GM21367 (cell line): Measurements from ENCODE around the gene GIPC3.

Experiments
- ATAC-seq: cut with Tn5 transposase; IDR thresholded peaks from one replicate; pipeline ENCODE4 v1.9.1; 2021; ENCODE audit not compliant: unreplicated experiment

Gene GIPC3, protein sequence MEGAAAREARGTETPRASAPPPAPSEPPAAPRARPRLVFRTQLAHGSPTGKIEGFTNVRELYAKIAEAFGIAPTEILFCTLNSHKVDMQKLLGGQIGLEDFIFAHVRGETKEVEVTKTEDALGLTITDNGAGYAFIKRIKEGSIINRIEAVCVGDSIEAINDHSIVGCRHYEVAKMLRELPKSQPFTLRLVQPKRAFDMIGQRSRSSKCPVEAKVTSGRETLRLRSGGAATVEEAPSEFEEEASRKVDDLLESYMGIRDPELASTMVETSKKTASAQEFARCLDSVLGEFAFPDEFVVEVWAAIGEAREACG

GRCh38 chr19:3585301-3586126 is at the start of gene GIPC3:
GIPC3 (plus strand) TSS chr19:3585478; CDS start chr19:3585598, 120 bp downstream.
- ATAC-seq, result no peak

GRCh38 chr19:3535563-3535965 is 49.7 kb upstream of the GIPC3 start:
- no peak for ATAC-seq

GRCh38 chr19:3535981-3536380 is 49.3 kb upstream of the GIPC3 start:
- ATAC-seq, result no peak

DNA sequence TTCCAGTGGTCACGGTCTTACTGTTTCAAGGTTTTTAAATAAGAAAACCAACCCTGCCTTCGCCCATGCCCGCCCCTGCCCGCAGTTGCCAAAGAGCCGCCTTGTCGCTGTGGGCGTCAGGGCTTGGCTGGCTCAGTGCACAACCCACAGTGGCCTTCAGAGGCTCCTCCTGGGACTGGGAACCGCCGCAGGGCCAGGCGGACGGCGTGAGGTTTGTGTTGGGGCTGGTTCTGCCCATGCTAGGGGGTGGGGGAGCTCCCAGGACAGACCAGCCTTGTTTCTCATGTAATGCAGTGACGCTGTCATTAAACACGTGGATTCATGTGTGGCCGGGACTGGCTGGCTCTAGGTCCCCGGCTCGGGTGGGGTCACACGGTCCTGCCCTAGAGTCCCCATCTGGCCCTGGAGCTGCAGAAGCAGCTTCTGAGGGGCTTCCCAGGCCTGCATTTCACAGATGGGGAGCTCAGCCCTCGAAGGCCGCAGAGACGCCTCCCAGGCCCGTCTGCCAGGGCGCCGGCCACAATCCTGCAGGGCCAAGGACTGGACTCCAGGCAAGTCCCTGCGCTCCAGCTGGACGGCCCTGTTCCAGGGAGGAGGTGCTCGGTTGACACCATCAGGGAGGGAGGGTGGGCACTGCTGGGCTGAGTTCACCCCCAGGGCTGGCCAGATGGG is 48.7 kb upstream of the GIPC3 start:
- ATAC-seq, result no peak

- no peak for ATAC-seq
Measured at GRCh38 chr19:3537101-3537437, 48.2 kb upstream of the GIPC3 start.

- no peak for ATAC-seq
Measured at GRCh38 chr19:3537438-3538240, 47.6 kb upstream of the GIPC3 start.

- ATAC-seq, result no peak
Measured at GRCh38 chr19:3538258-3538929, 46.9 kb upstream of the GIPC3 start.

GRCh38 chr19:3538965-3539755 is 46.1 kb upstream of the GIPC3 start, which contains the start of gene TEKTIP1:
TEKTIP1 (plus strand) TSS chr19:3539174; CDS start chr19:3539178, 4 bp downstream.
- no peak for ATAC-seq

DNA sequence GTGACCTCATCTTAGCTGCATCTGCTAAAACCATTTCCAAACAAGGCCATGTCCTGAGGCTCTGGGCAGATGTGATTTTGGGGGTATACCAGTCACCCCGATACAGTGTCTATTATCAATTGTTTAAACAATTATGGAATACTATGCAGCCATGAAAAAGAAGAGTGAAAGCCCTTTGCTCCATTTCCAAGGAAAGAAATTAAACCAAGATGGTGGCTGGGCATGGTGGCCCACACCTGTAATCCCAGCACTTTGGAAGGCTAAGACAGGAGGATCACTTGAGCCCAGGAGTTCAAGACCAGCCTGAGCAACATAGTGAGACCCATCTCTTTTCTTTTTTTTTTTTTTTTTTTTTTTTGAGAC is 45.5 kb upstream of the GIPC3 start:
- ATAC-seq, result no peak

GRCh38 chr19:3543150-3544057 is 41.9 kb upstream of the GIPC3 start:
- ATAC-seq, result no peak

DNA sequence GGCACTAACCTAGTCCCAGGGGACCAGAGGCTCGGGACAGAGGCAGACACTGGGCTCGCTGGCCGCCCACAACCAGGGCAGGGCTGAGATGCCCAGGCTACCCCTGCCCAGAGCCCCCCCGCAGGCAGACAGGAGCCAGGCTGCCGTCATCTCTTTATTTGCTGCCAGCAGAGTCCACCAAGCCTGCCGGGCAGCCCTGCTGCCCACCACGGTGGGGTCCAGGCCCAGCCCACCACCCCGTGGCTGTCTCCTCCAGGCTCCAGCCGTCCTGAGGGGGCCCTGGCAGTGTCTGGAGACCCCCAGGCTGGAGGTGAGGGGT is 41.3 kb upstream of the GIPC3 start:
- no peak for ATAC-seq

- no peak for ATAC-seq
Measured at GRCh38 chr19:3544742-3545668, 40.3 kb upstream of the GIPC3 start.

GRCh38 chr19:3545669-3546034 is 39.6 kb upstream of the GIPC3 start:
- ATAC-seq, result no peak

- no peak for ATAC-seq
Measured at GRCh38 chr19:3546119-3546518, 39.2 kb upstream of the GIPC3 start.

DNA sequence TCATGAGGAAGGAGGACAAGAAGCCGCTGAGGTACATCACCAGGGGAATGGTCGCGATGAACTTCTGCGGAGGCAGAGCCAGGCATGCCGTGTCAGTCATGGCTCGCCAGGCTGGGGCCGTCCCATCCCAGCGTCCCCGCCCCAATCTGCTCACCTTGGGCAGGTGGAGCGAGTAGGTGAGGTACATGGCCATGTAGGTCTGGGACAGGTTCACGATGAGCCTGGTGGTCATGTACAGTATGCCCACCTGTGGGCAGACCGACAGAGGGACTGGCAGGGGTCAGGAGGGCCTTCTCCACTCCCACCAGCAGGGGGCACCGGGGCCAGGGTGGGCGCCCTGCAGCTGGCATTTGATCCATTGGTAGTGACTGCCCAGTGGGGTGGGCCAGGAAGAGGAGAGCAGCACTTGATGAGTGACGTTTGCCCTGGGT is 38.0 kb upstream of the GIPC3 start:
- no peak for ATAC-seq

DNA sequence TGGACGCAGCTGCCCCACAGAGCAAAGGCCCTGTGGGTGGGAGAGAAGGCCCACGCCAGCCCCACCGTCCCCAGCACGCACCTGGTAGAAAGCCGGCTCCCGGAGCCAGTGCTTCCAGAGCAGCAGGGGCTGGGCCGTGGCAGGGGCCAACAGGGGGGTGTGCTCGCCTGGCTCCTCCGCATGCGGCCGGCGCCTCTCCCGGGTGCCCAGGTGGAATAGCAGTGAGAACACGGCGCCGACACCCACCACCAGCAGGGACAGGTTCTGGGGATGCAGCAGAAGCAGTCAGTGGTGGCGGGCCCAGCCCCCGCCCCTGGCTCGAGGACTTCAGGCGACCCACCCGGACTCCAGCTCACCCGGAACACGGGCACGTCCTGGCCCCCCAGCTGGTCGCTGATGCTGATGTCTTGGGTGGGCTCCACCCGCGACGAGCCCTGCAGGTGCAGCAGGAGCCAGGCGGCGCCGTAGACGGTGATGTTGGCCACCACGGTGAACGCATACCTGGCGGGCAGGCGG is 37.5 kb upstream of the GIPC3 start:
- ATAC-seq, result no peak

- no peak for ATAC-seq
Measured at GRCh38 chr19:3548606-3549005, 36.7 kb upstream of the GIPC3 start.

DNA sequence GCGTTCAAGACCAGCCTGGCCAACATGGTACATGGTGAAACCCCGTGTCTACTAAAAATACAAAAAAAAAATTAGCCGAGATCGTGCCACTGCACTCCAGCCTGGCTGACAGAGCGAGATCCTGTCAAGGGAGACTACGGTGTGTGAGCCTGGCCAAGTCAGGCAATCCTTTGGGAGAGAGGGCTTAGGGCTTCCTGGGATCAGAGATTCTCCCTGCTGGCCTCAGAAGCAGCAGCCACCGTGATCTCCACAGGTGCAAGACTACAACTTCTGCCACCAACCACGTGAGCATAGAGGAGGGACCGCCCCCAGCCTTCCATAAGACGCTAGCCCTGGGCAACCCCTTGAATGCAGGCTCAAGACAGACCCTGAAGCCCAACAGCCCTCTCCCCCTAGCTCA is 35.5 kb upstream of the GIPC3 start:
- ATAC-seq, result no peak
